Measurements from ENCODE around the gene LY6G6F.

The LY6G6F gene

DNA sequence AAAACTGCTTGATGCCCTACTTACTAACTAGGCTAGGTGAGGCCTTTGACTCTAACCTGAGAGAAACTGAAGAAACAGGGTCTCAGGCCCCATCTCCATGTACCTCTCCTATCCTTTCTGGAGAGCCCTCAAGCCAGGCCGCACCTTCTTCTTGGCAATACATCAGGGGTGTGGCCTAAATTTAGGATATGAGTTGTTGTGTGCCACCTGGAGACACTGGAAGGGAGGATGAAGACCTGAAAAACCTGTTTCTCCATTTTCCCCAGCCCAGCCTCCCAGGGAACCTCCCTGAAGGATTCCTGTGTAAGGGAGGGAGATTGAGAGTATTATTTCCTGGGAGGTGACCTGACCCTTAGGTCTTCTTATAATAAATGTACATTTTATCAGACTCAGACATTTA is 11.6 kb downstream of the LY6G6F start:
- Histone ChIP-seq H3K27ac (ENCODE audit: low read depth, low read length) (no peak overlapping the region), H3K4me3 (ENCODE audit: low read depth, low read length) (no peak overlapping the region), H3K27me3 (ENCODE audit: control insufficient read depth, insufficient read depth, low read length) (no peaks in the 10 kb centered on the region), H3K4me1 (ENCODE audit: control insufficient read depth, insufficient read depth, low read length) (peaks cover 31% of the 10 kb centered on the region), H3K36me3 (ENCODE audit: control insufficient read depth, insufficient read depth, low read length) (no peaks in the 10 kb centered on the region), H3K9ac (ENCODE audit: low read depth, low read length) (no peak overlapping the region), H3K9me3 (ENCODE audit: control insufficient read depth, insufficient read depth, low read length) (no peaks in the 10 kb centered on the region)

DNA sequence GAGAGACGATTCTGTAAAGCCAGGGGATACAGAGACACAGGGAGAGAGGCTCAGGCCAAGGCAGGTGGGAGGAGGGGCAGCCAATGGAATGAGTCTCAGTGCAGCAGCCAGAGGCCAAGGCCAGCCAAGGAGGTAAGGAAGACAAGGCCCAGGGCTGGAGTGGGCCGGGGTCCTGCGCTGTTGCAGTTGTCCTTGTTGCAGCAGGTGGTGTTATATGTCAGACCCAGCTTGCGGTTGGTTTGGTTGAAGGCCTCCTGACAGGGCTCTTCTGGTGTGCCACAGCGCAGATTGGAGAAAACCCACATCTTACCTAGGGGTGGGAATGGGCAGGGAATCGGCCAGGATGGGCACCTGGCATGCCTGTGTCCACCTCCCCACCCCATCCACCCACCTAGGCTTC is 12.3 kb downstream of the LY6G6F start:
- no peaks in the 10 kb centered on the region for H3K27me3 ChIP-seq (ENCODE audit: control insufficient read depth, insufficient read depth, low read length)
- H3K9ac ChIP-seq (ENCODE audit: low read depth, low read length): no peak overlapping the region
- H3K27ac ChIP-seq (ENCODE audit: low read depth, low read length): no peak overlapping the region
- H3K9me3 ChIP-seq (ENCODE audit: control insufficient read depth, insufficient read depth, low read length): no peaks in the 10 kb centered on the region
- H3K36me3 ChIP-seq (ENCODE audit: control insufficient read depth, insufficient read depth, low read length): no peaks in the 10 kb centered on the region
- H3K4me3 ChIP-seq (ENCODE audit: low read depth, low read length): no peak overlapping the region
- H3K4me1 ChIP-seq (ENCODE audit: control insufficient read depth, insufficient read depth, low read length): peaks cover 27% of the 10 kb centered on the region

DNA sequence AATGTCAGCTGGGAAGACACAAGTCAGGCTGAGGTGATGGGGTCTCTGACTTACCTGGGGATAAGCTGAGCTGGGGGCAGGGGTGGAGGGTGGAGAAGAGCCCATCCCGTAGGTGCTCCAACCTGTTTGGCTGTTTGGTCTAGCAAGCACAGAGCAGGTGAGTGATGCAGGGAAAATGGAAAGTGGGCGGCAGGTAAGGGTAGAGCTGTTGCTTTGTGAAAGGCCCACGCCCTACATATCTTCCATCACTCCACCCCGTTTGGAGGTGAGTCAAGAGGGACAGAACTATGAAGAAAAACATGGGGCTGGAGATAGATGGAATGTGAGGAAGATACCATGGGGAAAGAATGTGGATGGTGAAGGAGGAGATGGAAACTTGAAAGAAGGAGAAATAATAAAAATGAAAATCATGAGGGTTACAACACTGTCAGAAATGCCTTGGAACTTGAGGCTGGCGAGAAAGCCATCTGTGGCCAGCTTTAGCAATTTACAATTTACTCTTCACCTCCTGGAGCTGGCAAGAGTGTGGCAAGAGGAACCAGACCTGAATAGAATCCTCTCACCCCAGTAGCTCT is 13.6 kb downstream of the LY6G6F start:
- Histone ChIP-seq H3K27me3 (ENCODE audit: control insufficient read depth, insufficient read depth, low read length) (no peaks in the 10 kb centered on the region), H3K27ac (ENCODE audit: low read depth, low read length) (no peak overlapping the region), H3K4me3 (ENCODE audit: low read depth, low read length) (no peak overlapping the region), H3K36me3 (ENCODE audit: control insufficient read depth, insufficient read depth, low read length) (no peaks in the 10 kb centered on the region), H3K4me1 (ENCODE audit: control insufficient read depth, insufficient read depth, low read length) (peaks cover 15% of the 10 kb centered on the region), H3K9ac (ENCODE audit: low read depth, low read length) (no peak overlapping the region), H3K9me3 (ENCODE audit: control insufficient read depth, insufficient read depth, low read length) (no peaks in the 10 kb centered on the region)

DNA sequence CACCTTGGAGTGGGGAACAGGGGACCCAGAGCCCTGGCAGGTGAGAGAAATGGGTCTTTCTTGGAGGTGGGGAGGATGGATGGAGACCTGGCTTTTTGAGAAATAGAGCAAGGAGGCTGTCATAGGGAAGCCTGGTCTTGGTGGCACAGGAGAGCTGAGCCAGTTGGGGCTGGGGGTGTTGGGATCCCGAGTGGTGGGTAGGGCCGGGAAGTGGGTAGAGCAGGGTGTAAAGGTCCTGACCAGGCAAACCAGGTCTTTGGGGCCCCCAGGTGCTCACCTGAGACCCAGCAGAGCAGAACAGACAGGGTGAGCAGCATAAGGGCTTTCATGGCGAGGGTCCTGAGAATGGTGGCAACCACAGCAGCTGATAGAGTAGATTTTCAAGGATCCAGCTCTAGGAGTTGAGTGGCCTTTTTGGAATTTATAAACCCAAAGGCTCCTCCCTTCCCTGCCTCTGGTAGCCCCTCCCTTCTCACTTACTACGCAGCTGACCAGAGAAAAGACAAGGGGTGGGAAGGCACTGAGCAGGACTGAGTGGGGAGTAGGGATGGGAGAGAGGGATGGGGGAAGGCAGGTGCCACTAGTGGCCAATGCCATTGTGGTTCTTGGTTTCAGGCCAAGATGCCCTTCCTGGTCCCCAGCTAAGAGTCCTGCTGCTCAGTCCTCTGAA is 14.8 kb downstream of the LY6G6F start, which contains the start of gene LY6G6C:
Gene LY6G6C, minus strand, starts transcription at position 396 of the 670 bp plus-strand sequence. Its CDS starts 67 bp downstream, at position 329.
- H3K27ac ChIP-seq (ENCODE audit: low read depth, low read length): no peak within 1 kb of the TSS
- H3K4me3 ChIP-seq (ENCODE audit: low read depth, low read length): no peak within 1 kb of the TSS
- H3K36me3 ChIP-seq (ENCODE audit: control insufficient read depth, insufficient read depth, low read length): peaks cover 7% of the 10 kb centered on the region
- no peaks in the 10 kb centered on the region for H3K9me3 ChIP-seq (ENCODE audit: control insufficient read depth, insufficient read depth, low read length)
- H3K9ac ChIP-seq (ENCODE audit: low read depth, low read length): no peak within 1 kb of the TSS
- peaks cover 13% of the 10 kb centered on the region for H3K4me1 ChIP-seq (ENCODE audit: control insufficient read depth, insufficient read depth, low read length)
- H3K27me3 ChIP-seq (ENCODE audit: control insufficient read depth, insufficient read depth, low read length): no peaks in the 10 kb centered on the region

DNA sequence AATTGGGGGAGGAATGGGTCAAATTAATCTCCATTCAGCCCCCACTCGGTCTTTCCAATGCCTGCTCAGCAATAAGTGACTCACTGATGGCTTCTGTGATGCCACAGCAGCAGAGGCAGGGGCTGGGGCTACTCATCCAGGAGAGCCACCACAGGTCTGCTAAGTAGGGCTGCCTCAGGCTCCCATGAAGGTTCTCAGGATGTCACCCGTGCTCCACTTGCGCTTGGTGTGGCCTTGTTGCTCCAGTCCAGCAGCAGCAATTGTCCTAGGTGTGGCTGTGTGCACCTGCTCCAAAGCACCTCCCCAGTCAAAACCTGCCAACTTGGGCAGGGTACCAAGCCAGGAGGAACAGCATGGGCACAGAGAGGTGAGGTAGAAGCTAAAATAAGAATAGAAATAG is 15.5 kb downstream of the LY6G6F start:
- Histone ChIP-seq H3K9ac (ENCODE audit: low read depth, low read length) (no peak overlapping the region), H3K36me3 (ENCODE audit: control insufficient read depth, insufficient read depth, low read length) (peaks cover 14% of the 10 kb centered on the region), H3K4me1 (ENCODE audit: control insufficient read depth, insufficient read depth, low read length) (peaks cover 13% of the 10 kb centered on the region), H3K4me3 (ENCODE audit: low read depth, low read length) (no peak overlapping the region), H3K27ac (ENCODE audit: low read depth, low read length) (no peak overlapping the region), H3K27me3 (ENCODE audit: control insufficient read depth, insufficient read depth, low read length) (no peaks in the 10 kb centered on the region), H3K9me3 (ENCODE audit: control insufficient read depth, insufficient read depth, low read length) (no peaks in the 10 kb centered on the region)

DNA sequence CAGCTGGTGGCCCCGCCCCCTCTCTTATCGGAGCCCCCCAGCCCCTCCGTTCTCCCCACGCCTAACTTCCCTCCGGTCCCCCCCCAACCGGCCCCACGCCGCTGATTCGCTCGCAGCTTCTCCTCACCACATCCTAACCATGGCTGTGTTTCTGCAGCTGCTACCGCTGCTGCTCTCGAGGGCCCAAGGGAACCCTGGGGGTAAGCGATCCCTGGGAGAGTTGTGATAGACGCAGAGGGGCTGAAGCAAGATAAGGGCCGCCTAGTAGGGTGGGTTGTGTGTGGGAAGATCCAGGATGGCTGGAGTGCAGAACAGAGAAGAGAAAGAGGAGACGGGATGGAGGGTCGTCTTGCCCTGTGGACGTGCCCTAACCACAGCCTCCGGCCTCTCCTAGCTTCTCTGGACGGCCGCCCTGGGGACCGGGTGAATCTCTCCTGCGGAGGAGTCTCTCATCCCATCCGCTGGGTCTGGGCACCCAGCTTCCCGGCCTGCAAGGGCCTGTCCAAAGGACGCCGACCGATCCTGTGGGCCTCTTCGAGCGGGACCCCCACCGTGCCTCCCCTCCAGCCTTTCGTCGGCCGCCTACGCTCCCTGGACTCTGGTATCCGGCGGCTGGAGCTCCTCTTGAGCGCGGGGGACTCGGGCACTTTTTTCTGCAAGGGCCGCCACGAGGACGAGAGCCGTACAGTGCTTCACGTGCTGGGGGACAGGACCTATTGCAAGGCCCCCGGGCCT is 16.7 kb downstream of the LY6G6F start, which contains the start of gene MPIG6B:
Gene MPIG6B, plus strand, starts transcription at position 129 of the 735 bp plus-strand sequence. Its CDS starts 11 bp downstream, at position 140.
- Histone ChIP-seq H3K4me1 (ENCODE audit: control insufficient read depth, insufficient read depth, low read length) (peaks cover 5% of the 10 kb centered on the region), H3K9me3 (ENCODE audit: control insufficient read depth, insufficient read depth, low read length) (no peaks in the 10 kb centered on the region), H3K36me3 (ENCODE audit: control insufficient read depth, insufficient read depth, low read length) (peaks cover 20% of the 10 kb centered on the region), H3K9ac (ENCODE audit: low read depth, low read length) (no peak within 1 kb of the TSS), H3K27ac (ENCODE audit: low read depth, low read length) (no peak within 1 kb of the TSS), H3K4me3 (ENCODE audit: low read depth, low read length) (no peak within 1 kb of the TSS), H3K27me3 (ENCODE audit: control insufficient read depth, insufficient read depth, low read length) (no peaks in the 10 kb centered on the region)

DNA sequence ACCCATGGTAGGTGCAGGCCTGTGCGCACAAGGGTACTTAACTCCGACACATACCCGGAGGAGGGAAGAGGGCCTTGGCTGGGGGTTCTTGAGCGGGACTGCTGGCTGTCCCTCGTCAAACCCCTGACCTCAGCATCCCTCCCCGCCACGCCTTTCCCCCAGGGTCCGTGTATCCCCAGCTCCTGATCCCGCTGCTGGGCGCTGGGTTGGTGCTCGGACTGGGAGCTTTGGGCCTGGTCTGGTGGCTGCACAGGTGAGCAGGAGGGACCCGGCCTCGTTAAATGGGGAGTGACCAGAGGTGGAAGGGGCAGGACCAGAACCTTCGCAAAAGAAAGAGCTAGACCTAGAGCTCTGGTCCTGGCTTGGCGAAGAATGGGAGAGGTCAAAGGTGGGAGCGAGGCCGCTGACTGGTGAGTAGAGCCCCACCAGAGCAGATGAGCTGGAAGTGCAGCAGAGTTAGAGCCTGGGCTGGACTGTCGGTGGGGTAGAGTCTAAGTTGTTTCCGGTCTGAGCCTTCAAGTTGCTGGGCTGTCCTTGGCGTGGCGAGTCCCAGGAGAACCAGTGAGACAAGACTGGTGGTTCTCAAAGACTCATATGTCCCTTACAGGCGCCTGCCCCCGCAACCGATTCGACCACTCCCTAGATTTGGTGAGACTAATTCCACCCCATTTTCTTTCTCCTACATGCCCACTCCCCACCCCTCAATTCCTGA is 17.5 kb downstream of the LY6G6F start:
- no peak overlapping the region for H3K9ac ChIP-seq (ENCODE audit: low read depth, low read length)

DNA sequence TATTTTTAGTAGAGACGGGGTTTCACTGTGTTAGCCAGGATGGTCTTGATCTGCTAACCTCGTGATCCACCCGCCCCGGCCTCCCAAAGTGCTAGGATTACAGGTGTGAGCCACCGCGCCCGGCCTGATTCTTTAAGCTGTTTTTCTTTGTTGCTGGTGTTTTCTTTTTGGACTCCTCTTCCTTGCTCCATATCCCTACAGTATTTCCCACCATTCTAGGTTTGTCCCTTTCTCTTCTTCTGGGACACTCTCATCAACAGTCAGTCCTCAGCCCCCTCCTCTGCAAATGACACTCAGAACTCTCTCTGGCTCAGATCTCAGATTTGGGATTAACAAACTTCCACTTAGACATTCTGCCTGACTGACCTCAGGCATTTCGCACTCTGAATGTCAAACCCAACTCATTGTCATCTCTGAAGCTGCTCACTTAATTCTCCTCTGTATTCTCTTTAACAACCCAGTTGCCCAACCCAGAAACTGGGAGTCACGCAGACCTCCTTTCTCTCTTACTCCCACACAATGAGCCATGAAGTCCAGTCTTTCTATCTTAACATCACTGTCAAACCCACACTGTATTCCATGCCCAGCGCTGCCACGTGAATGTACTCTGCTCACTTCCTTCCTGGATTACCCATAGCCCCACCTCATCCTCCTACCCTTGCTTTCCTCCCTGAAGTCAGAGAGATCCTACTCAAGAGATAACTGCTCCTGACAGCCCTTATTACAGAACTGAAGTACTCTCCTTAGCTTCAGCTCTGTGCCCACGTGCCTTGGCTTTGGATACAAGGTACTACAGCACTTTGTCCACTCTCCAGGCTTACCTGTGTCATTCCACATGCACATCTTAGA is 19.1 kb downstream of the LY6G6F start:
- Histone ChIP-seq H3K9ac (ENCODE audit: low read depth, low read length) (no peak overlapping the region), H3K4me1 (ENCODE audit: control insufficient read depth, insufficient read depth, low read length) (peaks cover 8% of the 10 kb centered on the region), H3K27ac (ENCODE audit: low read depth, low read length) (no peak overlapping the region), H3K4me3 (ENCODE audit: low read depth, low read length) (no peak overlapping the region), H3K27me3 (ENCODE audit: control insufficient read depth, insufficient read depth, low read length) (no peaks in the 10 kb centered on the region), H3K36me3 (ENCODE audit: control insufficient read depth, insufficient read depth, low read length) (peaks cover 22% of the 10 kb centered on the region), H3K9me3 (ENCODE audit: control insufficient read depth, insufficient read depth, low read length) (no peaks in the 10 kb centered on the region)

More for the DNA sequence above, 17.5 kb downstream of the LY6G6F start:
- Histone ChIP-seq H3K9me3 (ENCODE audit: control insufficient read depth, insufficient read depth, low read length) (no peaks in the 10 kb centered on the region), H3K4me3 (ENCODE audit: low read depth, low read length) (no peak overlapping the region), H3K27me3 (ENCODE audit: control insufficient read depth, insufficient read depth, low read length) (no peaks in the 10 kb centered on the region), H3K4me1 (ENCODE audit: control insufficient read depth, insufficient read depth, low read length) (0 out of 2 replicates have a peak, but pooled peaks cover 3% of the 10 kb centered on the region), H3K36me3 (ENCODE audit: control insufficient read depth, insufficient read depth, low read length) (peaks cover 20% of the 10 kb centered on the region), H3K27ac (ENCODE audit: low read depth, low read length) (no peak overlapping the region)

DNA sequence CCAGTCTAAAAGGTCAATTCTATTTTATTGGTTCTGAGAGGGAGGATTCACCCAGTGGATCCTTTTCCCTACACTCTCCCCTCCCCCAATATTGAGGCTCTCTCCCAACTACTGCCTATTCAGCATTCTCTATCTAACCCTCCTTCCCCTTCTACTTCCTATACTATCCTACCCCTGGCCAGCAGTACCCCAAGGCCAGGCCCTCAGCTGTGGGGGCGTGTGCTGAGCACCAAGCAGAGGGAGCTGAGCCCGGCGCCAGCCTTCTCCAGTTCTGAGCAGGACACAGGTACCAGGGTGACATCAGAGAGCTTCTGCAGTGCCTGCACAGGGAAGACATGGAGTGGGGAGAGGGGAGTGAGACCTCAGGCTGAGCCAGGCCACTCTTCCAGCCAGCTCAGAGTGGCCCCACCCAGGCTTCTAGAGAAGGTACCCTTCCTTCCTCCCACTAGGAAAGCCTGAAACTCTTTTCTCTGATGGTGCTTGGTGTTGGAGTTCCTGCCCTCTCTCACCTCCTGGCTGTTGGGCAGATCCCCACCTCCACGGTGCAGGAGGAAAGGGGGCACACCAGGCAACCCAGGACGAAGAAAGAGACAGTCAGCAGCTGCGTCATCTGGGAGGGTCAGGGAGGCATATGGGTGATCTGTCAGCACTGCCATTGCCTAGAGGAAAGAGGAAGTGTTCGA is 20.5 kb downstream of the LY6G6F start:
- H3K4me1 ChIP-seq (ENCODE audit: control insufficient read depth, insufficient read depth, low read length): peaks cover 8% of the 10 kb centered on the region
- no peak overlapping the region for H3K4me3 ChIP-seq (ENCODE audit: low read depth, low read length)
- no peak overlapping the region for H3K27ac ChIP-seq (ENCODE audit: low read depth, low read length)
- peaks cover 35% of the 10 kb centered on the region for H3K36me3 ChIP-seq (ENCODE audit: control insufficient read depth, insufficient read depth, low read length)
- no peak overlapping the region for H3K9ac ChIP-seq (ENCODE audit: low read depth, low read length)
- no peaks in the 10 kb centered on the region for H3K27me3 ChIP-seq (ENCODE audit: control insufficient read depth, insufficient read depth, low read length)
- H3K9me3 ChIP-seq (ENCODE audit: control insufficient read depth, insufficient read depth, low read length): no peaks in the 10 kb centered on the region
